HG02610 (cell line): ENCODE measurements around the gene DYNLT2.

ENCODE experiments used
- ATAC-seq: cut with Tn5 transposase; IDR thresholded peaks from one replicate; pipeline ENCODE4 v1.9.1; 2021; ENCODE audit warnings: mild to moderate bottlenecking, moderate library complexity; ENCODE audit not compliant: unreplicated experiment

DYNLT2 gene

DNA sequence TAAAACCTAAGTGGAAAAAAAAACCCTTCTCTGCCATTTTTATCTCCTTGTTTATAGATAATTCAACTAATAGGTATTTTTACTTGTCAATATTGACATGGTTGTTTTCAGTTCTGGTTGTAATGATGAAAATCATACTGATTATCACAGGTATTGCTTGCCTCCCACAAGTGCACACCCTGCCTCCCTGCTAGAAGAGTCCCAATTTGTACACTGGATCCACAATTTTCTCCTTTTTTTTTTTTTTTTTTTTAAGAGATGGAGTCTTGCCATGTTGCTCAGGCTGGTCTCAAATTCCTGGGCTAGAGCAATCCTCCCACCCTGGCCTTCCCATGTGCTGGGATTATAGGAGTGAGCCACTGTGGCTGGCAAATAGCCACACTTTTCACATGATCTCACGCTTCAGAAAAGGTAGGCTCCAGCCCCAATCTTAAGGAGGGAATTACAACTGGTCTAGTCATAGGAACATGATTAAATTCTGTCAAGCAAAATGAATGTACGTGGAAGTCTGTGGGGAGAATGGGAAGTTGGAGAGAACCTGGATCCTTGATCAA lies 12.3 kb downstream of the DYNLT2 start:
- no peak for ATAC-seq

DNA sequence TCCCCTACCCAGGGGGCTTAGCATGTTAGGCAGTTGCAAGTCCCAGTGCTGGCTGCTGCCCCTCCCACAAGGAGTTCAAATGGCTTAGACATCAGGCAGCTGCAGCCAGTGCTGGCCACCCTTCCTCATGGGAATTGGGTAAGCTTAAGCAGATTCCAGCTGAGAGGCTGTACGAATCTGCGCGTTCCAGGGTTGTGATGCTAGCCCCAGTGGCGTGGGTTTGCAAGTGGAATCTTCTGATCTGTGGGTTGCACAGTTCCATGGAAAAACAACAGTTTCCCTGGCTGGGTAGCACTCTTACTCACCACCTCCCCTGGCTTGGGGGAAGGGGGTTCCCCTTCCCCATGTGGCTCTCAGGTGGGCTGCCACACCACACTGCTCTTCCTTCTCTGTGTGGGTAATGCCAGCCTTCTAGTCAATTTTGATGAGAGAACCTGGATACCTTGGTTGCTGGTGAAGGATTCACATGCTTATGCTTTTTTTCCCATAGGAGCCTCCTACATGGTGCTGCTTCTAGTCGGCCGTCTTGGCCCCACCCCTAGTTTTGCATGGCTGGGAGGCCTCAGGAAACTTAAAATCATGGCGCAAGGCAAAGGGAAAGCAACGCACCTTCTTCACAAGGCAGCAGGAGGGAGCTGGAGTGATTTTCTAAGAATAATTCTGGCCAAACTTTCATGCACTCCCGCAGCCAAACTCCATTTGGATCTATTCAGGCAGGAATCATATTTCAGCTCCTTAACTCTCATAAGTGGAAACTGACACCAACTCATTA lies 13.0 kb downstream of the DYNLT2 start:
- ATAC-seq: no peak

DNA sequence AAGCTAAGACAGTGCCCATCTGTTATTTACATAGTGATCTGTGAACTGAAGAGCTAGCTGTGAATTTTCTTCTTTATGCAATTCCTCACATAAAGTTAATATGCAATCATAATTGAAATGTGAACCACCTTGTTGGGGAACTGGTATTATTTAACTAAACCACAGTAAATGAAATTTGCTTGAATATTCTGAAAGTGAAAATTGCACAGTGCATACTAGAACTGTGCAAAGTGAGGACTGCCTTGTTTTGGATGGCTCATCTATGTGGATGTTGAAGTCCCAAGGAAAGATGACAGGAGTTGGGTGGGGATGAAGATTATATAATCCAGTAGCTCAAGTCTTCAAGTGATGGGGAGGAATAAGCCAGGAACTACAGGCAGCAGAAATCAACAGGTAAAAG lies 21.4 kb downstream of the DYNLT2 start:
- ATAC-seq: no peak

DNA sequence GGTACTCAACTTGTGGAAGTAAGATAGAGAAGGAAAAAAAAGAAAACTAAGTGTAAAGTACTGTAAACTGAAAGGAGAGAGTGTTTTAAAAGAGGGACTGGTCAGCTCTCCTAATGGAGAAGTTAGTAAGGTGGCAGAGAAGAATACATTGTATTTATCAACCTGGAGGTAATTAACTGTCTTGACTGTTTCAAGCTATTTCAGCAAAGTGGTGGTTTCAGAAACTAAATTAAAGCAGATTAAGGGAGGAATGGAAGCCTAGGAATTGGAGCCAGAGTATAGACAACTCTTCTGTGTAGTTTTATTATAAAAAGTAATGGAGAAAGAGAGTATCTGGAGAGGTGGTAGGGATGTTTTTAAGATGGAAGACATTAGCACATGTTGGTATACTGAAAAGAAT lies 24.4 kb downstream of the DYNLT2 start:
- no peak for ATAC-seq

DNA sequence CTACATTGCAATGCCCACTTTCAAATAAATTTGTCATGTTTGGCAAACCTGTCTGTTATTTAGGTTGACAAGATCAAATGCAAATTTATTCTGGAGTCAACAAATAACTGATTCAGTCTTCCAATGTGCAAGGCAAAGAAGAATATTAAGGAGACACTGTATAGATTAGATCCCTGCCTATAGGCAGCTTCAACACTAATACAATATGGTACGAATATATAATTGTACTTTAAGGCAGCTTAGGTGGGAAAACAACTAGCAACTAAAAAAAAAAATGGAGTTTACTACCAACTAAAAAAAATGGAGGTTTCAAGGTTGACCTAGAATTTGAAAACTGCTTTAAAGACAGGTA lies 25.3 kb downstream of the DYNLT2 start:
- ATAC-seq: no peak

DNA sequence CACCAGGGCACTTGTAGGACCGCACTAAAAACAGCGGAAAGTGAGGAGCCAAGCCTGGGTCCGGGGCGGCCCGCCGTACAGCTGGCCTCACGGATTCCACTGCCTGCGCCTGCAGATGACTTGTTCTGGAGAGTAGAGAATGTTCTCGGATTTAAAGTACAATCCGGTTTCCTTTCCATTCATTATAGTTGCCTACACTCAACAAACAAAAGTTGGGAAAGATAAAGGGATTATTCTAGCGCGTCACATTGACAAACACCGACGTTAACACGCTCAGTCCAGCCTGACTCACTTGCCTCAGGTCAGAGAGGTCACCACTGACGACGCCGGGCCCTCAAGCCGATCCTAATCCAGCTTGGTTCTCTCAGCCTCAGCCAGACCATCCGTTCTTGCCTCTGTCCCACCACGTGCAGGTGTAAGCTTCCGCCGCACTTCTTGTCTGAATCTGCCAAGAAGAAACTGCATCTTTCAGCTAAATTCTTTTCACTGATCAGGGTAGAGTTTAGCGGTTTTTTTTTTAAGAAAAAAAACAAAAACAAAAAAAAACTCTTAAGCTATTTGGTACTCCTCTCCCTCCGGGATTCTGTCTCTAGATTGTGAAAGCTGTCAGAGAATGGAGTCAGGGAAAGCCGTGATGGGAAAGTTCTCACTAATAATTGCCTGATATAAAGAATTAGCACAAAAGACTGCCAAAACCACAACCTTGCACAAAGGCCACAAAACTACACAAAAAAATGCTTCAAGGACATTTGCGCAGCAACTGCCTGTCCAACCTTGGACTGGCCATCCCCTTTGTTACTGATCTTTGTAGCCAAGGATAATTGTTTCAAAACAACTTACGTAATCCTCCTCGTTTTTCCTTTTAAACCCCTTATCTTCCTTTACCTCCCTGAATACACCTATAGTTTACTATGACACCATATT lies 26.0 kb downstream of the DYNLT2 start:
- ATAC-seq: peak; percentile 17

DNA sequence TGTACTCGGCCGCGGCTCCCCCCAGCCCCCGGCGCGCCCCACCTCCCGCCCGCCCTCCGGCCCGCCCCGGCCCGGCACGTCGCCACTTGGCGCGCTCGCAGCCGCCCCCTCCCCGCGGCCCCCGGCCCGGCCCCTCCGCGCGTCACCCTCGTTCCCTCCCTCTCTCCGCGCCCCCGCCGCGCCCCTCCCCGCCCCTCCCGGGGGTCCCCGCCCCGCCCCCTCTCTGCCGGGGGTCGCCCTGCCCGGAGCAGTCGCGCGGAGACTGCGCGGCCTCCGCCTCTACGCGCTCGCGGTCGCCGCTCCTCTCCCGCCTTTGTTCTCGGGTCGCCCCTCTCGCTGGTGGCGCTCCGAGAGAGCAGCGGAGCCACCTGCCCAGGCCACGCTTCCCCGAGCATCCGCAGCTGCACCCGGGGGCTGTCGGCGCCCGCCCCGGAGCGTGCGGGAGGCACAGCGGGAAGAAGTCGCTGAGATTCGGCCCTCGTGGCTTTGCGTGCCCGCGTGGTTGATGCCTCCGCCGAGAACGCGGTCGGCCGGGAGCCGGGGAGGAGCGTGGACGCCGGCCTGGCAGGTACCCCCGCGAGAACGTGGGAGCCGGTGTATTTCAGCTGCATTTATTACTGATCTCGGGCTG lies 26.8 kb downstream of the DYNLT2 start, which contains the start of gene PHF10:
PHF10 (minus strand) TSS at position 7 of the 631 bp plus-strand sequence. CDS start 569 bp downstream, outside the sequence.
- peak; percentile 45 for ATAC-seq

DNA sequence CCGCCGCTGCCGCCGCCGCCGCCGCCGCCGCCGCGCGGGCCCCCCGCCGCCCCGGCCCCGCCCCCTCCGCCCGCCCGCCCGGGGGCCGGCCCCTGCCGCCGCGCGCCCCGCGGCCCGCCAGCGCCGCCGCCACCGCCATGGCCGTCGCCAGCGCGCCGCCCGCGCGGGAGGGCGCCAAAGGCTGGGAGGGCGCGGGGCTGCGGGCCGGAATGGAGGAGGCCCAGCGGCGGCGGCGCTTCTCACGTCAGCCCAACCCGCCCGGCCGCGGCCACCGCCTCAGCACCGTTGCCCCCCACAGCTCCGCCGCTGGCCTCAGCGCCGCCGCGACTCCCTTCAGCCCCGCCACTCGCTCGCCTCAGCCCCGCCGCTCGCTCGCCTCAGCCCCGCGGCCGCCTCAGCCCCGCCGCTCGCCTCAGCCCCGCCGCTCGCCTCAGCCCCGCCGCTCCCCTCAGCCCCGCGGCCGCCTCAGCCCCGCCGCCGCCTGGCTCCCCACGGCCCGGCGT lies 27.3 kb downstream of the DYNLT2 start:
- peak; percentile 38 for ATAC-seq

DNA sequence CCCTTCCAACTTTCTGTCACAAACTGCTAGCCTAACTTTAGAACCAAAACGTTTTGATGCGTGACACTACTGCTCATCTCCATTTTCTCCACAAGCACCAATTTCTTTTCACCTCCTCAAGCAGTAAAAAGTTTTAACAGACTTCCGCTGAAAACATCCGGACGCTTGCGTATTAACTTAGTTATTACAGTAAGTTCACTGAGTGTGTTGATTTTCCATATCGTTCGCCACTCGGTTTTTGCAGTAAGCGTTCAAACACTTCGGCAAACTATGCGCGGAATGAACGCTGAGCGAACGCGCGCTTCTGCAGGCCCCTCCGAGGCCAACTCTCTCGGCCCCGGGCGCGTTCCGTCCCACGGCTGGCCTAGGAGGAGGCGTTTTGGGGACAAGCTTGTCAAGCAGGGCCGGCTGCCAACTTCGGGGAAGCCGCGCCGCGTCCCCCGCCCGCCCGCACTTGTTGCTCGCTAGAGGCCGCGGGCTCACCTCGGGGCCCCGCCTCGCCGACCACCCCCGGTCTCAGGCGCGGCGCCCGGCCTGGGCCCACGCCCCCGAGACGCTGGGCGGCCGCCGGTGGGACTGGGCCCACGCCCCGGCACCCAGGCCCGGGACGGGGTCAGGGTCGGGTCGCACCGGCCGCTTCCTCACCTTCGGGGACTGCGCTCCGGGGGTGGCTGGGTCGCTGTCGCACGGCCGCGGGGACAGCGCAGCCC lies 28.0 kb downstream of the DYNLT2 start:
- ATAC-seq: peak; percentile 33

DNA sequence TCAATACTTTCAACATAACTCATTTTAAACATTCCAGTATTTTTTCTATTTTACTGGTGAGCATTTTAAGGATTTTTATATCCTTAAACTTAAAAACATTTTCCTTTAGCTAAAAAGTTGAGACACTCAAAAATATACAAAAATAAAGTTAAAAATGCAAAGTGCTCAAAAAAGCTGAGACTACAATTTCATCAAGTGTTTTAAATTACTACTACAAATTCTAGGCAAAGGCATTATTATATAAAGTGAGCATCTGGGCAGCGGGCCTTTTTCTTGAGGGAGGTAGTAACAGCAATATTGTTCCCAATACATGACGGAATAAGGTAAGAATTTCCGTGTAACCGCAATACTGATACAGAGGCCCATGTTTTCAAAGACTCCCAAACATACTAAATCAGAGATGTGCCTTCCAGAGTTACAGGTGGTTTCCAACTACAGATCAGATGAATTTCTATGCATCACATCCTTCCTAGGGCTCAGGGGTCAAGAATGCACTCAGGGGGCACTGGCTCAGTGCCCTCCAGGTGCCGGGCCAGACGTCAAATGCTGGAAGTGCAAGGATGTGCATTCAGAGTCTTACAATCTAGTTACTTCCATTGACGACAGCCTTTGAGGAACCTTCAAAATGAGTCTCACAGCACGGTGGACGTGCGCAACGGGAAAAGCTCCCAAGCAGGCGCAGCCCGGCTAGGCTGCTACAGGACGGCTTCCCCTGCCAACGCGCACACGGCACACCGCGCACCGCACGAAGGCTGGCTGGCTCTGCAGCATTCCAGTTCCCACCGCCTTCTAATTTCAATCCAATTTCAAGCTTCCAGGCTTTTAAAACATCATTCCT lies 28.8 kb downstream of the DYNLT2 start:
- no peak for ATAC-seq

DNA sequence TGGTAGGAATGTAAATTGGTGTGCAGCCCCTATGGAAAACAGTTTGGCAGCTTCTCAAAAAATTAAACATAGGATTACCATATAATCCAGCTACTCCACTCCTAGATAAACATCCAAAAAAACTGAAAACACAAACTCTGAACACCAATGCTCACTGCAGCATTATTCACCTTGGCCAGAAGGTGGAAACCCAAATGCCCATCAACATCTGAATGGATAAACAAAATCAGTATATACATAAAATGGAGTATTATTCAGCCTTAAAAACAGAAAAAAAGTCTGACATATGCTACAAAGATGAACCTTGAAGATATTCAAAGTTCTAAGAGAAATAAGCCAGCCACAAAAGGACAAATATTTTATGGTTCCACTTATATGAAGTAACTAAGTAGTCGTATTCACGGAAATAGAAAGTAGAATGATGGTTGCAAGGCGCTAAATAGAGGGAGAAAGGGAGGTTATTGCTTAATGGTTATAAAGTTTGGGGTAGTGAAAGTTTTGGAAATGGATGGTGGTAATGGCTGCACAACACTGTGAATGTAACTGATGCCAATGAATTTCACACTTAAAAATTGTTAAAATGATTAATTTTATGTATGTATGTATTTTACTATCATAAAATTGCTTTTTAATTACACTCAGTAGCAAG lies 31.0 kb downstream of the DYNLT2 start:
- no peak for ATAC-seq

DNA sequence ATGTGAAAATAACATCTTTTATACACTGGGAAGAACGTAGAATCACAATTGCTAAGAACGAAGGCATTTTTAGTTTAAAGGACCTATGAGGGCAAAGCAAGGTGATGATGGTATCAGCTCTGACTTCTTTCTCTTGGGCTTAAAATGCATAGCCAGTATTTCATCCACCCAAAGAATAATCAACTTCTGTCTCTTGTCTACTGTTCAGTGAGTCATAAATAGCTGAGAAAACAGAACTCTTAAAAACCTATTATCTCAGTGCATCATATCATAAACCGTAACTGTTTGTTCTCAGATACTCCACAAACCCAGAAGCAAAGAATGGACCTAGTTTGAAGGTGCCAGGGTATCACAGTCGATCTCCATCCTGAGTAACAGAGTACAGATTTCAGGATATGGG lies 32.3 kb downstream of the DYNLT2 start:
- ATAC-seq: no peak

DNA sequence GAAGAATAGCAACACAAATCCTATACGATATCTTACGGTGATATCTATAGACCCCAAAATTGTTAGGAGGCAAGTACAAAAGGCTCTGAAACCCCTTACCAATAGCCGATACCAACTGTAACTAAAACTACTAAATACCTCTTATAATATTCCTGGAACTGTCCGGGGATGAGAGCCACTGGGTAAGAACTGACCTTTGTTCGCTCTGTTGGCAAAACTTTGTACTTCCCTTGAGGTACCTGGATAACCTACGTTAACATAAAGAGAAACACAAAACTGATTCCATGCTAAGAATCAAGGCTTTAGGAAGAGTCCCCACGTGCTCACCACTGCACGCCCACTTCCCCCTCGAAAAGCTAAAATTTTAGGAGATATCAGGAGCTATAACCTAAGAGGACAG lies 36.8 kb downstream of the DYNLT2 start:
- no peak for ATAC-seq

DNA sequence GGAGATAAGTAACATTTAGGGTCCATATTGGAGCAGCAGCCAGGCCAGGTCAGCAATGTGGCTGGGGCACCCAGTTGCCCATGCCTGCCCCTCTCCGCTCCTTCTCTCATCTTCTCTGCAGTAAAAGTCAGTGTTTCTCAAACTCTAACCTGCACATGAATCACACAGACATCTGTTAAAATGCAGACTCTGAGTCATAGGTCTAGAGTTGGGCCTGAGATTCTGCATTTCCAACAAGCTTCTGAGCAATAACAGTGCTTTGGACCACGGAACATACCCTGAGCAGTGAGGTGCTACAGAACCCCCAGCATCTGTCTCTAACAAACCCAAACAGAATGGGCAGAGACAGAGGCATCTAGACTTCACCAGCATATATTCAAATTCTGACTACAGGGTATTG lies 37.2 kb downstream of the DYNLT2 start:
- no peak for ATAC-seq

DNA sequence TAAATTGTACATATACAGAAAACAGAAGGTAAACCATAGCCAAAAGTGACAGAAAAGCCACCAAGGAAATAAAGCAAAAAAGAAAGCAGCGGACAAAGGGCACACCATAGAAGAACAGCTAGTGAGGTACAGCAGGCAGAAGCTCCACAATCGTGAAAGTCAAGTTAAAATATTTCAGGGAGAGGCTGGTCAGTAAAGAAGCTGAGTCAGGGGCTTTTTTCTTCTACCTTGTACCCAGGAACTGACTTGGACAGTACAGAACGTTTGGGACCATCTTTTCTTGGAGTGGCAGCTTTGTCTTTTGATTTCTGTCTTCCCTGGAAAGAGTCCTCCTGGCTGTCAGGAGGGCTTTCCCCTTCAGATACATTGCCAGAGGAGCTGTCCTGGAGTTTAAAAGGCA lies 41.4 kb downstream of the DYNLT2 start:
- ATAC-seq: no peak

DNA sequence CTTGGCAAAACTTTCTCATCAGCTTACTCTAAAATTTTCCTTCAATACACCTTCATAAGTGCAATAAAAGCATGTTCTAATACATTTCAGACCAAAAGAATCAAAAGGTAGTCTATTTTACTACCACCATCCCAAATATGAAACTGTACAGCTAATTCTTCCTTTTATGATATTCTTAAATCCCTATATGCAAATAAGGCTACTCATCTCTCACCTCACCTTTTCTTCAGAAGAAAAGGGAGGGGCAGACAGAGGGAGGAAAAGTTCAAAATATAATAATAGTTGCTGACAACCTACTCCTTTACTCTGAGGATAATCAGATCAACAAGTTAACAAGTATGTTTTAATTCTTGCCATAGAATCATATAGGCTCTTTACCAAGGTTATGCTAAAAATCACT lies 42.1 kb downstream of the DYNLT2 start:
- peak; percentile 61 for ATAC-seq

DNA sequence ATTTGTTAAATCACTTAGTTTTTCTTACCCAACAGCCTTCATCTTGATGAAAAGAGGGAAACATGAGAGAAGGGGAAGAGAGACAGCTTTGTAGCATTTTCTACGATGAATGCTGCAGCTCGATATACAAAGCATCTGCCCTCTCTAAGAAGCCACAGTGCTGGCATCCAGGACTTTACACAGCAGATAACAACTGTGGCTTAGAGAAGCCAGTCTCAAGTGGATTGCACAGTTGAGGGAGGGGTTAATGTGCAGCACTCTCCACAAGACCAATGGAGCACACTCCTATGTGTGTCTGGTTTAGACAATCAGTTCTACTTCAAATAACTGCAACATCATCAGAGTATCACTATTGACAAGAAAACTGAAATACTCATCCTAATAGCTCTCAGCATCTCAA lies 43.6 kb downstream of the DYNLT2 start:
- no peak for ATAC-seq

DNA sequence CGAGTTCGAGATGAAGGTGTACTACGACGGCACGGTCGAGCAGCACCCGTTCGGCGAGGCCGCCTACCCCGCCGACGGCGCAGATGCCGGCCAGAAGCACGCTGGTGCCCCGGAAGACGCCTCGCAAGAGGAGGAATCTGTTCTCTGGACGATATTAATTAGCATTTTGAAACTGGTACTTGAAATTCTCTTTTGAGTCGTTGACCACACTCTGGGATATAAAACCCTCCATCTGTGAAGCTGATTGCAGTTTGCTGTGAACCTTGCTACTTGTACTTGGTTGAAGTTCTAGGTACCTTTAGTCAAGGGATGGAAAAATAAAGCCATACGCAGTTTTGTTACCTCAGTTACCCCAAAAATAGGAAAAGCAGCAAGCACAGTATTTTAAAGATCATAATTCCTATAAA lies 48.5 kb downstream of the DYNLT2 start:
- no peak for ATAC-seq
